CD4-positive, alpha-beta T cell (primary cell): ENCODE data around the gene ECEL1. TPM values are rescaled to one million over a fixed set of nuclear protein-coding genes. Genes with fewer than 3 reads are reported as not detected.

Source experiments
- ATAC-seq: fragments of 200-7000 bp; cut with Tn5 transposase; one replicate; pipeline ENCODE4 v1.10.0; 2022; ENCODE audit warnings: mild to moderate bottlenecking; ENCODE audit not compliant: poor library complexity
- CTCF ChIA-PET: fragments of 350-600 bp; sonication (Branson Sonifier 250); formaldehyde crosslinking; loops from one replicate; lab custom pipeline; 2021; ENCODE audit warnings: antibody characterized with exemption, inconsistent platforms; lab: Charles Lee
- POLR2A ChIA-PET: fragments of 350-600 bp; sonication (Branson Sonifier 250); formaldehyde crosslinking; loops from one replicate; lab custom pipeline; 2021; ENCODE audit warnings: antibody characterized with exemption, inconsistent platforms; lab: Charles Lee
- DNase-seq, 14 experiments: peaks; one replicate each; pipeline ENCODE4 v3.0.0-alpha.2; 2013 to 2020; ENCODE audit warnings: mixed read lengths in 2 of 14
- H3K27ac ChIP-seq, 2 donors: one replicate each; pipeline versions ENCODE4 v1.5.1 to v1.7.0; 2013; ENCODE audit warnings: low read length in 2 of 2, low read depth in 1 of 2, mild to moderate bottlenecking in 1 of 2
- H3K27me3 ChIP-seq, 2 experiments: 1 replicate in 1 of 2; 2 replicates in 1 of 2; pipeline versions ENCODE4 v1.6.1 to v1.7.0; 2013; ENCODE audit warnings: low read length in 2 of 2, control low read depth in 1 of 2, mild to moderate bottlenecking in 1 of 2, moderate library complexity in 1 of 2; ENCODE audit not compliant: insufficient read depth in 2 of 2, control insufficient read depth in 1 of 2
- H3K36me3 ChIP-seq: one replicate; pipeline ENCODE4 v1.6.1; 2013; ENCODE audit warnings: low read length, control low read depth; ENCODE audit not compliant: insufficient read depth
- H3K4me1 ChIP-seq: one replicate; pipeline ENCODE4 v1.6.1; 2013; ENCODE audit warnings: low read length, control low read depth; ENCODE audit not compliant: insufficient read depth
- H3K4me3 ChIP-seq: one replicate; pipeline ENCODE4 v1.5.1; 2013; ENCODE audit warnings: mild to moderate bottlenecking, low read length, moderate library complexity
- H3K9me3 ChIP-seq, 2 experiments: 1 replicate in 1 of 2; 2 replicates in 1 of 2; pipeline versions ENCODE4 v1.6.1 to v1.7.0; 2013; ENCODE audit warnings: low read length in 2 of 2, mild to moderate bottlenecking in 2 of 2, control low read depth in 1 of 2, moderate library complexity in 1 of 2; ENCODE audit not compliant: control insufficient read depth in 1 of 2, insufficient read depth in 1 of 2
- H3K27ac Mint-ChIP-seq: one replicate; pipeline ENCODE4 v1.8.0; 2020; ENCODE audit warnings: mixed read lengths
- H3K27me3 Mint-ChIP-seq: one replicate; pipeline ENCODE4 v1.8.0; 2021; ENCODE audit warnings: mixed read lengths
- H3K36me3 Mint-ChIP-seq: one replicate; pipeline ENCODE4 v1.8.0; 2021; ENCODE audit warnings: low read depth, mixed read lengths
- H3K4me1 Mint-ChIP-seq: one replicate; pipeline ENCODE4 v1.8.0; 2021; ENCODE audit warnings: low read depth, mixed read lengths
- H3K4me3 Mint-ChIP-seq: one replicate; pipeline ENCODE4 v1.8.0; 2020; ENCODE audit warnings: mild to moderate bottlenecking, mixed read lengths
- H3K9me3 Mint-ChIP-seq: one replicate; pipeline ENCODE4 v1.8.0; 2020; ENCODE audit warnings: mixed read lengths
- CTCF ChIP-seq: fragments of 200-600 bp; IDR thresholded peaks from one replicate; pipeline ENCODE4 v1.8.0; 2022; ENCODE audit warnings: antibody characterized with exemption, mild to moderate bottlenecking
- intact Hi-C, 2 experiments: fragments of 100-400 bp; cut with DNase I in 1 of 2; cut with micrococcal nuclease in 1 of 2; formaldehyde crosslinking; loops; one replicate each; pipeline versions ENCODE4 v1.15.1 to v1.9.0; 2023 to 2025; cut with DNase I, micrococcal nuclease
- total RNA-seq, 174 experiments: library from RNA in 2 of 174; stranded (reverse) in 2 of 174; gene quantifications; one replicate each; pipeline ENCODE4 v1.2.3 and lab custom pipeline; 2021 to 2026

Gene ECEL1
- total RNA-seq, 2 experiments from 2014 or later = not detected

GRCh38 chr2:232505856-232506255 lies 18.2 kb upstream of the ECEL1 start:
- Histone ChIP-seq H3K36me3 (no peaks in the 10 kb centered on the region), H3K27me3 (peaks cover 25 to 46% of the 10 kb centered on the region in 2 experiments), H3K4me1 (peaks cover 12% of the 10 kb centered on the region), H3K9me3 (peaks cover 0 to 4% of the 10 kb centered on the region in 2 experiments), H3K27ac (no peak overlapping the region), H3K4me3 (no peak overlapping the region)
- Mint-ChIP-seq H3K27ac (no peak overlapping the region), H3K9me3 (no peaks in the 10 kb centered on the region), H3K36me3 (no peaks in the 10 kb centered on the region), H3K4me3 (no peak overlapping the region), H3K27me3 (peaks cover 66% of the 10 kb centered on the region), H3K4me1 (peaks cover 13% of the 10 kb centered on the region)
- intact Hi-C loops = no loop called here
- ChIA-PET CTCF (no interaction called here), POLR2A (no interaction called here)
- DNase-seq (no peak), ATAC-seq (no peak)
- no peak for TF ChIP-seq CTCF

GRCh38 chr2:232504438-232504837 lies 16.8 kb upstream of the ECEL1 start:
- ChIA-PET CTCF (no interaction called here), POLR2A (no interaction called here)
- Histone ChIP-seq H3K4me3 (no peak overlapping the region), H3K4me1 (peaks cover 12% of the 10 kb centered on the region), H3K27me3 (peaks cover 25 to 46% of the 10 kb centered on the region in 2 experiments), H3K27ac (no peak overlapping the region), H3K9me3 (peaks cover 0 to 4% of the 10 kb centered on the region in 2 experiments), H3K36me3 (no peaks in the 10 kb centered on the region)
- H3K27me3 Mint-ChIP-seq = peaks cover 68% of the 10 kb centered on the region
- intact Hi-C loops = no loop called here
- H3K9me3 Mint-ChIP-seq = no peaks in the 10 kb centered on the region
- H3K27ac Mint-ChIP-seq = peak overlapping the region; percentile 44
- no peak for ATAC-seq
- no peaks in the 10 kb centered on the region for H3K36me3 Mint-ChIP-seq
- H3K4me3 Mint-ChIP-seq = no peak overlapping the region
- TF ChIP-seq CTCF = no peak
- no peak for DNase-seq
- H3K4me1 Mint-ChIP-seq = peaks cover 13% of the 10 kb centered on the region

- Histone ChIP-seq H3K27ac (no peak overlapping the region), H3K4me3 (no peak overlapping the region), H3K4me1 (peaks cover 12% of the 10 kb centered on the region), H3K36me3 (no peaks in the 10 kb centered on the region), H3K27me3 (peaks cover 27 to 46% of the 10 kb centered on the region in 2 experiments), H3K9me3 (peaks cover 0 to 4% of the 10 kb centered on the region in 2 experiments)
- ATAC-seq (no peak), DNase-seq (no peak)
- Mint-ChIP-seq H3K36me3 (no peaks in the 10 kb centered on the region), H3K27ac (peak overlapping the region; percentile 44), H3K4me3 (peak overlapping the region; percentile 30), H3K9me3 (no peaks in the 10 kb centered on the region), H3K4me1 (peaks cover 13% of the 10 kb centered on the region), H3K27me3 (peaks cover 69% of the 10 kb centered on the region)
- ChIA-PET CTCF (no interaction called here), POLR2A (no interaction called here)
- TF ChIP-seq CTCF = no peak
- intact Hi-C loops = no loop called here
Measured at GRCh38 chr2:232503809-232504323, 16.2 kb upstream of the ECEL1 start.
